CD4-positive, alpha-beta T cell (primary cell): Measurements from ENCODE around the gene CCDC33. TPM values are rescaled to one million over a fixed set of nuclear protein-coding genes. Genes with fewer than 3 reads are reported as not detected.
A peak's percentile ranks its signal among the peaks of the same experiment; 100 is the strongest.

Experiments
- ATAC-seq: fragments of 200-7000 bp; cut with Tn5 transposase; one replicate; pipeline ENCODE4 v1.10.0; 2022; ENCODE audit warnings: mild to moderate bottlenecking; ENCODE audit not compliant: poor library complexity
- CTCF ChIA-PET: fragments of 350-600 bp; sonication (Branson Sonifier 250); formaldehyde crosslinking; loops from one replicate; lab custom pipeline; 2021; ENCODE audit warnings: antibody characterized with exemption, inconsistent platforms; lab: Charles Lee
- POLR2A ChIA-PET: fragments of 350-600 bp; sonication (Branson Sonifier 250); formaldehyde crosslinking; loops from one replicate; lab custom pipeline; 2021; ENCODE audit warnings: antibody characterized with exemption, inconsistent platforms; lab: Charles Lee
- DNase-seq, 14 experiments: peaks; one replicate each; pipeline ENCODE4 v3.0.0-alpha.2; 2013 to 2020; ENCODE audit warnings: mixed read lengths in 2 of 14
- H3K27ac ChIP-seq, 2 donors: one replicate each; pipeline versions ENCODE4 v1.5.1 to v1.7.0; 2013; ENCODE audit warnings: low read length in 2 of 2, low read depth in 1 of 2, mild to moderate bottlenecking in 1 of 2
- H3K27me3 ChIP-seq, 2 experiments: 1 replicate in 1 of 2; 2 replicates in 1 of 2; pipeline versions ENCODE4 v1.6.1 to v1.7.0; 2013; ENCODE audit warnings: low read length in 2 of 2, control low read depth in 1 of 2, mild to moderate bottlenecking in 1 of 2, moderate library complexity in 1 of 2; ENCODE audit not compliant: insufficient read depth in 2 of 2, control insufficient read depth in 1 of 2
- H3K36me3 ChIP-seq: one replicate; pipeline ENCODE4 v1.6.1; 2013; ENCODE audit warnings: low read length, control low read depth; ENCODE audit not compliant: insufficient read depth
- H3K4me1 ChIP-seq: one replicate; pipeline ENCODE4 v1.6.1; 2013; ENCODE audit warnings: low read length, control low read depth; ENCODE audit not compliant: insufficient read depth
- H3K4me3 ChIP-seq: one replicate; pipeline ENCODE4 v1.5.1; 2013; ENCODE audit warnings: mild to moderate bottlenecking, low read length, moderate library complexity
- H3K9me3 ChIP-seq, 2 experiments: 1 replicate in 1 of 2; 2 replicates in 1 of 2; pipeline versions ENCODE4 v1.6.1 to v1.7.0; 2013; ENCODE audit warnings: low read length in 2 of 2, mild to moderate bottlenecking in 2 of 2, control low read depth in 1 of 2, moderate library complexity in 1 of 2; ENCODE audit not compliant: control insufficient read depth in 1 of 2, insufficient read depth in 1 of 2
- H3K27ac Mint-ChIP-seq: one replicate; pipeline ENCODE4 v1.8.0; 2020; ENCODE audit warnings: mixed read lengths
- H3K27me3 Mint-ChIP-seq: one replicate; pipeline ENCODE4 v1.8.0; 2021; ENCODE audit warnings: mixed read lengths
- H3K36me3 Mint-ChIP-seq: one replicate; pipeline ENCODE4 v1.8.0; 2021; ENCODE audit warnings: low read depth, mixed read lengths
- H3K4me1 Mint-ChIP-seq: one replicate; pipeline ENCODE4 v1.8.0; 2021; ENCODE audit warnings: low read depth, mixed read lengths
- H3K4me3 Mint-ChIP-seq: one replicate; pipeline ENCODE4 v1.8.0; 2020; ENCODE audit warnings: mild to moderate bottlenecking, mixed read lengths
- H3K9me3 Mint-ChIP-seq: one replicate; pipeline ENCODE4 v1.8.0; 2020; ENCODE audit warnings: mixed read lengths
- intact Hi-C, 2 experiments: fragments of 100-400 bp; cut with DNase I in 1 of 2; cut with micrococcal nuclease in 1 of 2; formaldehyde crosslinking; loops; one replicate each; pipeline versions ENCODE4 v1.15.1 to v1.9.0; 2023 to 2025; cut with DNase I, micrococcal nuclease
- total RNA-seq, 174 experiments: library from RNA in 2 of 174; stranded (reverse) in 2 of 174; gene quantifications; one replicate each; pipeline ENCODE4 v1.2.3 and lab custom pipeline; 2021 to 2026
- TF ChIP-seq, protein P1 (sequence below): fragments of 200-600 bp; IDR thresholded peaks from one replicate; pipeline ENCODE4 v1.8.0; 2022; ENCODE audit warnings: antibody characterized with exemption, mild to moderate bottlenecking

Gene CCDC33
- total RNA-seq, 2 experiments from 2014 or later: not detected

DNA sequence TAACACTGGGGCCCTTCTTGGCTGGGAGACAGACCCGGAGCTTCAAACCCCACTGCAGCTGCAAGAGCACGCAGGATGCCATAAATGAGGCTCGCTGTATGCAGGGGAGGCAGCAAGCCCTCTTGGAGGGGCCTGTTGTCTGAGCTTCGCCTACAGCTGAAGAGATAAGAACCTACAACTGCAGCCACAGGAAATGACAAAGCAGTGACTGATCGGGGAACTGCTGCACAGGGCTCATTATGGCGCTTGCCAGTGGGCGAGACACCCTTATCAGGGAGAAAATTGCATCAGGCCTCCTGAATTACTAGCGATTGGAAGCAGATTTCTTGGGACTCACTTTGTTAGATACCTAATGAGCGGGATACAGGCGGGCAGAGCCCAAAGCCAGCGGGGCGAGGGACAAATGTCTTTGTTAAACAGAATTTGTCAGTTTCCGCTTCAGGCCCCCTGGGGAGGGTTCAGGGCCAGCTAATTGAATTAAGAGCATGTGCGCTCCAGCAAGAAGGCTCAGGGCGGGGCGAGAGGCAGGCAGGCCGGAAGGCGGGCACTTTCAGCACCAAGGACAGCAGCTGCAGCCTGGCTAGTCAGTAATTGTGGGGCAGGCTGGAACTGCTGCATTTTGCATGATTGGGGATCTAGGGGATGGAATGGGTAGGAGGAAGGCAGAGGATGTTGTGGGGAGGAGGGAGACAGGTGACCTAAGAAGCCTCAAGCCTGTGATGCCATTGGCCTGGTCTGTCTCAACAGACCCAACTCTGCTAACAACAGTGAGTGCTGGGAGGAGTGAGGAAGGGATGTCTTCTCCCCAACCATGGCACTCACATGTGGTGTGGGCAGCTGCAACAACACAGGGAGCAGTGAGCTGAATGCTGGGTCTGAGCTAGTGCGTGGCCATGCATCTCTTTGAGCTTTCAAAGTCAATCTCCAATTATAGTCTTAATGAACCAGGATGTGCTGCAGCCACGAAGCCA, 55.3 kb downstream of the CCDC33 start:
- no peaks in the 10 kb centered on the region for H3K36me3 Mint-ChIP-seq
- H3K4me1 Mint-ChIP-seq: no peaks in the 10 kb centered on the region
- no peak overlapping the region for H3K27ac Mint-ChIP-seq
- peaks cover 64% of the 10 kb centered on the region for H3K27me3 Mint-ChIP-seq
- Histone ChIP-seq H3K27ac (no peak overlapping the region), H3K9me3 (peaks cover 0 to 19% of the 10 kb centered on the region in 2 experiments), H3K27me3 (peaks cover 14 to 24% of the 10 kb centered on the region in 2 experiments), H3K4me1 (no peaks in the 10 kb centered on the region), H3K36me3 (no peaks in the 10 kb centered on the region), H3K4me3 (no peak overlapping the region)
- intact Hi-C loops: no loop called here
- peak; percentile 41 for ATAC-seq
- ChIA-PET CTCF (no interaction called here), POLR2A (no interaction called here)
- H3K9me3 Mint-ChIP-seq: no peaks in the 10 kb centered on the region
- TF ChIP-seq, protein P1, sequence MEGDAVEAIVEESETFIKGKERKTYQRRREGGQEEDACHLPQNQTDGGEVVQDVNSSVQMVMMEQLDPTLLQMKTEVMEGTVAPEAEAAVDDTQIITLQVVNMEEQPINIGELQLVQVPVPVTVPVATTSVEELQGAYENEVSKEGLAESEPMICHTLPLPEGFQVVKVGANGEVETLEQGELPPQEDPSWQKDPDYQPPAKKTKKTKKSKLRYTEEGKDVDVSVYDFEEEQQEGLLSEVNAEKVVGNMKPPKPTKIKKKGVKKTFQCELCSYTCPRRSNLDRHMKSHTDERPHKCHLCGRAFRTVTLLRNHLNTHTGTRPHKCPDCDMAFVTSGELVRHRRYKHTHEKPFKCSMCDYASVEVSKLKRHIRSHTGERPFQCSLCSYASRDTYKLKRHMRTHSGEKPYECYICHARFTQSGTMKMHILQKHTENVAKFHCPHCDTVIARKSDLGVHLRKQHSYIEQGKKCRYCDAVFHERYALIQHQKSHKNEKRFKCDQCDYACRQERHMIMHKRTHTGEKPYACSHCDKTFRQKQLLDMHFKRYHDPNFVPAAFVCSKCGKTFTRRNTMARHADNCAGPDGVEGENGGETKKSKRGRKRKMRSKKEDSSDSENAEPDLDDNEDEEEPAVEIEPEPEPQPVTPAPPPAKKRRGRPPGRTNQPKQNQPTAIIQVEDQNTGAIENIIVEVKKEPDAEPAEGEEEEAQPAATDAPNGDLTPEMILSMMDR: no peak
- peak; percentile 37 to 73 (median 53) for DNase-seq
- H3K4me3 Mint-ChIP-seq: no peak overlapping the region

DNA sequence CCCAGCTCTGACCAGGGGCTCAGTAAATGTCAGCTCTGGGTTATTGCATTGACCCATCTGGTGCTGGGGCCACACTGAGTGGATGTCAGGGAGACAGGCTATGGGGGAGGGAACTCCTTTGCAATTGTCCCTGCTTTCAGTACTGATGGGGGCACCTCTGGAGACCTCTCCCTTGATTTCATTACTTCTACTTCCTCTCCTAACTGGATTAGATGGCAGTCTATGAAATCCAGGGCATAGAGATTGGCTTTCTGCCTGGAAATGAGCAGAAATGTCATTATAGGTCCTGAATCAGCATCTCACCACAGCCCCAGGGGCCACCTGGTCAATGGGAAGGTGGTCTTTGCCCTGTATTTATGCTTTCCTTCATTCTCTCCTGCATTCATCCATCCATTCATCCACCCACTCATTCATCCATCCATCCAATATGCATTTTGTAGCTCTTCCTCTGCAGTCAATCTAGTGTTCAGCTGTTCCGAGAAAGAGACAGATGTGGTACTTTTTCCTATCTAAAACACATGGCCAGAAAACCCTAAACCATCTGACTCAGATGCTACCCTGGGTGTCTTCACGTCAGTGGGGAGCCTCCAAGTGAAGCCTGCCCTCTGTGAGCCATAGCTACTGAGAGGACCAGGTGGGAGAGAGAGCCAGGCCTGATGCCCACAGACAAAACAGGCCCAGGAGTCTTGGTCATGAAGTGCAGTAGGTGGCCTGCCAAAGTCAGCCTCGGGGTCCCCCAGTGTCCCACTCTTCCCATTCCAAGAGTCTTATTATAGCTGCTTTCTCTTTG, 57.1 kb downstream of the CCDC33 start:
- TF ChIP-seq, protein P1: no peak
- peaks cover 14 to 24% of the 10 kb centered on the region in 2 experiments for H3K27me3 ChIP-seq
- intact Hi-C loops: no loop called here
- H3K9me3 ChIP-seq: peaks cover 0 to 19% of the 10 kb centered on the region in 2 experiments
- Mint-ChIP-seq H3K36me3 (no peaks in the 10 kb centered on the region), H3K4me1 (no peaks in the 10 kb centered on the region), H3K4me3 (no peak overlapping the region), H3K27me3 (peaks cover 56% of the 10 kb centered on the region), H3K27ac (no peak overlapping the region), H3K9me3 (no peaks in the 10 kb centered on the region)
- no peaks in the 10 kb centered on the region for H3K4me1 ChIP-seq
- POLR2A ChIA-PET: no interaction called here
- no peaks in the 10 kb centered on the region for H3K36me3 ChIP-seq
- no peak overlapping the region for H3K4me3 ChIP-seq
- no peak for ATAC-seq
- CTCF ChIA-PET: no interaction called here
- no peak for DNase-seq
- no peak overlapping the region for H3K27ac ChIP-seq

DNA sequence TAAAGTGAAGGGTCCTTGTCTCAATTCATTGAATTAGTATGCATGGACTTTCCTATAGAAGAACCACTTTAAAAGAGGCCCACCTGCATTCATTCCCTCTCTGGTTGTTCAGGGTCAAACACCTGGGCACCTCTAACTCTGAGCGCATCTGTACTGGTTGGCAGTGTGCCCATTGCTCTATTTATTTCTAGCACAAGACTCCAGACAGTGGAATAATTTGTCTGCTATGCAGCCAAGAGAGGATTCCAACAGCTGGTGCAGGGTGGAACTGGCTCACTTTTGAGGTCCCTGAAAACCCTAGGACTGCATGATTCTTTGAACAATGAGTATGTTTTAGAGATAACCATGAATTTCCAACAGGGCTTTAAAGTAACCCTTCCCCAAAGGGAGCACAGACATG, 57.9 kb downstream of the CCDC33 start:
- intact Hi-C loops: no loop called here
- Histone ChIP-seq H3K36me3 (no peaks in the 10 kb centered on the region), H3K9me3 (peaks cover 0 to 19% of the 10 kb centered on the region in 2 experiments), H3K4me3 (no peak overlapping the region), H3K27ac (no peak overlapping the region), H3K4me1 (no peaks in the 10 kb centered on the region), H3K27me3 (peaks cover 14 to 24% of the 10 kb centered on the region in 2 experiments)
- Mint-ChIP-seq H3K27me3 (peaks cover 49% of the 10 kb centered on the region), H3K4me3 (no peak overlapping the region), H3K36me3 (no peaks in the 10 kb centered on the region), H3K27ac (no peak overlapping the region), H3K4me1 (no peaks in the 10 kb centered on the region), H3K9me3 (no peaks in the 10 kb centered on the region)
- ChIA-PET POLR2A (no interaction called here), CTCF (no interaction called here)
- ATAC-seq (no peak), DNase-seq (no peak)
- TF ChIP-seq, protein P1: no peak
